T-cell (primary cell): ENCODE results near the gene ZNF212. TPM values are rescaled to one million over a fixed set of nuclear protein-coding genes. Genes with fewer than 3 reads are reported as not detected.

Experiments
- ATAC-seq, 4 experiments: fragments of 200-7000 bp in 3 of 4; fragments of 150-1000 bp in 1 of 4; cut with Tn5 transposase; replicated peaks in 1 of 4; 1 replicate in 3 of 4; 2 replicates in 1 of 4; pipeline ENCODE4 v1.10.0; 2021; ENCODE audit warnings: moderate library complexity in 3 of 4, mild to moderate bottlenecking in 2 of 4, moderate number of reproducible peaks in 1 of 4
- CTCF ChIA-PET, 2 donors: fragments of 300-600 bp; sonication (Branson Sonifier 250); formaldehyde crosslinking; loops; one replicate each; lab custom pipeline; 2022; ENCODE audit warnings: antibody characterized with exemption in 2 of 2; lab: Charles Lee
- POLR2A ChIA-PET, 2 donors: fragments of 300-600 bp; sonication (Branson Sonifier 250); formaldehyde crosslinking; loops; one replicate each; lab custom pipeline; 2022; ENCODE audit warnings: antibody characterized with exemption in 2 of 2; lab: Charles Lee
- DNase-seq, 35 experiments: peaks; one replicate each; pipeline versions ENCODE4 v3.0.0 to v3.0.0-alpha.2; 2013 to 2023
- H3K27ac ChIP-seq: one replicate; pipeline ENCODE4 v1.5.1; 2013; ENCODE audit warnings: low read length
- H3K27me3 ChIP-seq, 2 experiments: replicated peaks in 1 of 2; 1 replicate in 1 of 2; 2 replicates in 1 of 2; pipeline versions ENCODE4 v1.6.1 to v1.7.0; 2013; ENCODE audit warnings: low read length in 1 of 2, mixed read lengths in 1 of 2; ENCODE audit not compliant: control insufficient read depth in 2 of 2, insufficient read depth in 2 of 2; ENCODE audit errors: extremely low read depth in 1 of 2
- H3K36me3 ChIP-seq, 2 donors: 1 replicate in 1 of 2; 2 replicates in 1 of 2; pipeline versions ENCODE4 v1.6.1 to v1.7.0; 2013; ENCODE audit warnings: low read length in 1 of 2; ENCODE audit not compliant: control insufficient read depth in 2 of 2, insufficient read depth in 1 of 2; ENCODE audit errors: extremely low read depth in 1 of 2
- H3K4me1 ChIP-seq, 2 experiments: 1 replicate in 1 of 2; 2 replicates in 1 of 2; pipeline versions ENCODE4 v1.6.1 to v1.7.0; 2013; ENCODE audit warnings: low read length in 2 of 2, mixed read lengths in 1 of 2; ENCODE audit not compliant: insufficient read depth in 2 of 2, control insufficient read depth in 1 of 2; ENCODE audit errors: extremely low read depth in 1 of 2
- H3K4me3 ChIP-seq, 2 donors: 1 replicate in 1 of 2; 2 replicates in 1 of 2; pipeline versions ENCODE4 v1.5.1 to v1.7.0; 2013; ENCODE audit warnings: mild to moderate bottlenecking in 2 of 2, low read length in 1 of 2, moderate library complexity in 1 of 2; ENCODE audit not compliant: control insufficient read depth in 1 of 2; ENCODE audit errors: extremely low read depth in 1 of 2
- H3K9me3 ChIP-seq: 2 replicates; pipeline ENCODE4 v1.7.0; 2013
- H3K27ac Mint-ChIP-seq, 2 donors: one replicate each; pipeline ENCODE4 v1.8.0; 2020 to 2021; ENCODE audit warnings: mild to moderate bottlenecking in 2 of 2, mixed read lengths in 2 of 2
- H3K27me3 Mint-ChIP-seq, 2 donors: one replicate each; pipeline ENCODE4 v1.8.0; 2021 to 2022; ENCODE audit warnings: mixed read lengths in 2 of 2
- H3K36me3 Mint-ChIP-seq: one replicate; pipeline ENCODE4 v1.8.0; 2021; ENCODE audit warnings: mixed read lengths
- H3K4me1 Mint-ChIP-seq, 3 donors: one replicate each; pipeline ENCODE4 v1.8.0; 2020 to 2022; ENCODE audit warnings: mixed read lengths in 3 of 3, mild to moderate bottlenecking in 1 of 3
- H3K4me3 Mint-ChIP-seq, 3 donors: one replicate each; pipeline ENCODE4 v1.8.0; 2020 to 2022; ENCODE audit warnings: mild to moderate bottlenecking in 3 of 3, mixed read lengths in 3 of 3, moderate library complexity in 3 of 3
- H3K9me3 Mint-ChIP-seq, 3 donors: one replicate each; pipeline ENCODE4 v1.8.0; 2020 to 2022; ENCODE audit warnings: mixed read lengths in 3 of 3
- WGBS: methylation state at CpG from one replicate; pipeline ENCODE4 v1.1.5; 2013; ENCODE audit warnings: missing lambda C conversion rate; ENCODE audit not compliant: insufficient coverage; 5-methylcytosine and 5-hydroxymethylcytosine counted together
- total RNA-seq, 35 experiments: library from RNA in 6 of 35; stranded (reverse) in 6 of 35; fragments of 120-200 nt in 1 of 35; gene quantifications; one replicate each; pipeline versions ENCODE4 v1.2.1 to v1.2.4 and lab custom pipeline; 2013 to 2026

ZNF212 gene
- 10 to 100 TPM; 14.1 to 21.7 (median 19.6) TPM for total RNA-seq
- total RNA-seq (2013) = 11.3 TPM
- 11.4 to 27.1 (median 18.4) reads per million in 29 experiments for total RNA-seq (lab: John Stamatoyannopoulos, UW)

DNA sequence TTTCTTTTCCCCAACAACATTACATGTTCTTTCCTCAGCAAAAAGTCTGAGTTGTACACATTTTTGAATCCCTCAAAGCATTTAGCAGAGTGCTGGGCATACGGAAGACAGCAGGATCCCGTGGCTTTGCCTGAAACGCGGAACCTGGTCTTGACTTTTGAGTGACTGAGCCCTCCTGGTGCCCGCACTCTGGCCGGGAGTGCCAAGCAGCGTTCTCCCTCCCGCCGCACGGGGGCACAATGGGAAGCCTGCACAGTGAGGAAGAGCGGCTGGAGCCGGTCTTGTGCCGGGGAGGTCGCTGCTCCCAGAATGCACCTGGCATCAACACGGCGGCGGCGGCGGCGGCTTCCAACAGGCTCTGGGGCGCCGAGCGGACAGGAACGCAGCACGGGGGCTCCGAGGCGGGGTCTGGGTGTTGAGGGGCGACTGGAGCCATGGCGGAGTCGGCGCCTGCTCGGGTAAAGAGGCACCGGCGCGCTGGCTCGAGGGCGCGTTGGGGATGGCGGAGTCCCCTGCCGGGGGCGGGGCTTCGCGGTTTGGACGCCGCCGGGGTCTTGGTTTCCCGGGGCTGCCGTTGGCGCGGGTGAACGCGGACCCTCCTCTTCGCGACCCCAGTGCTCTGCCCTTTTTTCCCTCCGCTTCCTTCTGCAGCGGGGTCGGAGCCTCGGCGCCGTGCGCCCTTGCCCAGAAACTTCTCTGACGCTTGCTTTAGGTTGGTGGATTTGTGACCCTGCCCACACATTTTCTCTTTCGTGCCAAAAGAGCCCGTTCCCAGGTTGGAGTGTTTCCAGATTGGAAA lies at the start of gene ZNF212:
ZNF212 (plus strand) TSS at position 307 of the 799 bp plus-strand sequence; CDS start at position 435, 128 bp downstream.
- Mint-ChIP-seq H3K27ac (peak within 1 kb of the TSS; percentile 78 to 88), H3K36me3 (peaks cover 8% of the 10 kb centered on the region), H3K9me3 (peaks cover 0 to 5% (median 3%) of the 10 kb centered on the region in 3 donors), H3K4me3 (peak within 1 kb of the TSS; percentile 86 to 90 (median 89)), H3K4me1 (peaks cover 31 to 36% (median 36%) of the 10 kb centered on the region in 3 donors), H3K27me3 (peaks cover 5 to 12% of the 10 kb centered on the region in 2 donors)
- Histone ChIP-seq H3K27me3 (peaks cover 0 to 11% of the 10 kb centered on the region in 2 experiments), H3K9me3 (no peaks in the 10 kb centered on the region), H3K4me1 (peaks cover 8 to 18% of the 10 kb centered on the region in 2 experiments), H3K36me3 (no peaks in the 10 kb centered on the region), H3K4me3 (peak within 1 kb of the TSS; percentile 71 to 80), H3K27ac (no peak within 1 kb of the TSS)
- ATAC-seq = peak; percentile 100
- ChIA-PET POLR2A (interaction anchor here in 1 of 2 donors (1.0 kb wide), 1 partner anchor 22 kb away, joined by 3 read pairs; the partner anchor contains the start of gene ZNF783), CTCF (interaction anchor here (0.6 to 1.2 kb wide), 2 partner anchors 21 to 22 kb away, joined by 4 to 9 read pairs; partner anchors contain the start of gene ZNF783 (in 1 of the 2))
- peak; percentile 73 to 91 (median 84) for DNase-seq
- whole genome bisulfite sequencing = under 1% methylated on average over 57 of the region's 64 CpGs

DNA sequence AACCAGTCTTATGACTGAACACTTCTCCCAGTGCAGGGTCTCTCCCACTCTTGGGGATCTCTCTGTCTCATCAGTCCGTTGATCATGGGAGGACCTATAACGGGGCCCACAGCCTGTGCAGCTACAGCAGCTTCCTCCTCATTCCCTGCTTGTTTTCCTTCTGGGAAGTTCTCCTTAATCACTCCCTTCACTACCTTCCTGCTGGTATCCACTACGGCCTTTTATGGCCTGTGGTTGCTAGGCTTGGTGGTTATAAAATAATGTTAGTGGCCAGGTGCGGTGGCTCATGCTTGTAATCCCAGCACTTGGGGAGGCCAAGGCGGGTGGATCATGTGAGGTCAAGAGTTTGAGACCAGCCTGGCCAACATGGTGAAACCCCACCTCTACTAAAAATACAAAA lies 47.6 kb upstream of the ZNF212 start:
- H3K4me1 ChIP-seq = peaks cover 2 to 17% of the 10 kb centered on the region in 2 experiments
- no peaks in the 10 kb centered on the region for H3K9me3 Mint-ChIP-seq
- no peak for DNase-seq
- peaks cover 0 to 2% of the 10 kb centered on the region in 2 experiments for H3K27me3 ChIP-seq
- ChIA-PET POLR2A (no interaction called here), CTCF (interaction anchor here in 1 of 2 donors (0.6 to 0.7 kb wide), 2 partner anchors 150 to 431 kb away, joined by 3 to 8 read pairs; no protein-coding TSS in a partner anchor)
- H3K4me3 Mint-ChIP-seq = peak overlapping the region in 2 of 3 donors; percentile 68 to 83
- H3K36me3 Mint-ChIP-seq = no peaks in the 10 kb centered on the region
- no peak overlapping the region for H3K27ac Mint-ChIP-seq
- H3K27ac ChIP-seq = no peak overlapping the region
- no peak for ATAC-seq
- no CpG with 5 or more reads among the region's 5 CpGs for WGBS
- H3K4me1 Mint-ChIP-seq = peaks cover 9 to 26% (median 11%) of the 10 kb centered on the region in 3 donors
- no peaks in the 10 kb centered on the region for H3K27me3 Mint-ChIP-seq
- H3K4me3 ChIP-seq = no peak overlapping the region
- H3K36me3 ChIP-seq = no peaks in the 10 kb centered on the region
- H3K9me3 ChIP-seq = no peaks in the 10 kb centered on the region

DNA sequence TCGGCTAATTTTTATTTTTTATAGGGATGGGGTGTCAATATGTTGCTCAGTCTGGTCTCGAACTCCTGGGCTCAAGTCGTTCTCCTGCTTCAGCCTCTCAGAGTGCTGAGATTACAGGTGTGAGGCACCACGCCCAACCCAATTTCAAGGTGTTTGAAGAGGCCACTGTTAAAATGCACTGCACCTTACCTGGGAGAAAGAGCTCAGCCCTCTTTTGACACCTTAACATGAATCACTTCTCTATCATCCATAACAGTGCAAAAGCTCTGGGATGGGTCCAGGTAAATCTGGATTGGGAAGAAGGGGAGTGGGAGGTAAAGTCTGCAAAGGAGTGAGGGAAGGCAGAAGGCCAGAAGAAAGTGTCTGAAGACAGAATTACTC lies 44.7 kb upstream of the ZNF212 start:
- Histone ChIP-seq H3K27me3 (peaks cover 0 to 2% of the 10 kb centered on the region in 2 experiments), H3K27ac (no peak overlapping the region), H3K4me3 (peak overlapping the region; percentile 88 to 90), H3K36me3 (peaks cover 0 to 12% of the 10 kb centered on the region in 2 donors), H3K4me1 (peaks cover 2 to 21% of the 10 kb centered on the region in 2 experiments), H3K9me3 (no peaks in the 10 kb centered on the region)
- peak overlapping the region in 1 of 2 donors; percentile 39 for H3K27ac Mint-ChIP-seq
- H3K9me3 Mint-ChIP-seq = no peaks in the 10 kb centered on the region
- ATAC-seq (no peak), DNase-seq (no peak)
- H3K4me1 Mint-ChIP-seq = peaks cover 27 to 45% (median 27%) of the 10 kb centered on the region in 3 donors
- peak overlapping the region; percentile 78 to 86 (median 82) for H3K4me3 Mint-ChIP-seq
- POLR2A ChIA-PET = no interaction called here
- no peaks in the 10 kb centered on the region for H3K27me3 Mint-ChIP-seq
- CTCF ChIA-PET = interaction anchor here (0.5 to 1.1 kb wide), 6 partner anchors 9 to 91 kb away, joined by 3 to 7 read pairs (median 4); partner anchors contain the start of genes ZNF398 (in 1 of the 2) and ZNF783 (in 1 of the 2)
- peaks cover 14% of the 10 kb centered on the region for H3K36me3 Mint-ChIP-seq
- WGBS = no CpG with 5 or more reads among the region's 4 CpGs

DNA sequence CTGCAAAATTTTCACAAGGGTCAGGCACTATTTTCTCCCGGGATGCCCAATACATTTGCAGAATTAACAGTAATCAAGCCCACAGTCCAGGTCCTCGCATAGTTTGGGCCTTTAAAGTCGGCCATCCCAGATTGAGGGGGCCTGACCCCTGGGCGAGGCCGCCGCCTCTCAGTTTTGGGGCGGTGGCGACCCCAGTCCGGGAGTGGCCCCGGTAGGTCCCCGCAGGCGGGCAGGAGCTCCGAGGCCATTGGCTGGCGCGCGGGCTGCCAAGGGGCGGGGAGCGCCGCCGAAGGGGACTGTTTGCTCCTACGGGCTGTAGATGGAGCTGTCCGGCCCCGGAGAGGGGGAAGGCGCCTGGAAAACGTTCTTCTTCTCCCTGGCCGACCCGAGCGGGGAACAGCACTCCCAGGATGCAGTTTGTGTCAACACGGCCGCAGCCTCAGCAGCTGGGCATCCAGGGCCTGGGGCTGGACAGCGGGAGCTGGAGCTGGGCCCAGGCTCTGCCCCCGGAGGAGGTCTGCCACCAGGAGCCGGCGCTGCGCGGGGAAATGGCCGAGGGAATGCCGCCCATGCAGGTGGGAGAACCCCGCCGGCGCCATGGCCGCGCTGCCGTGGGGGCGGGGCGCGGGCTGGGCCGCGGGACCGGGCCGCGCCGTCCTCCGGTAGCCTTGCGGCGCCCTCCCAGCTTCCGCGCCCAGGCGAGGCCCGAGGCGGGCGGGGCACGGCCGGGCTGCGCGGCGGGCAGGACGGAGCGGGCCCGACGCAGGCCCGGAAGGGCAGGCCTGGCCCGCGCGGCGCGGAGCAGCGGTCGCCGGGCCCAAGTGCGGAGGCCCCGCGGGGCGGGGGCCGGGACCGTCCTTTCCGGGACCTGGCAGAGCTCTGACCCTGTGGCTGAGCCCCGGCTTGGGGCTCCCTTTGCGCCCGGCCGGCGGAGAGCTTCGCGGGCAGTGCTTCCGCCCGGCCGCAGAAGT lies 44.0 kb upstream of the ZNF212 start, which contains the start of gene ZNF282:
ZNF282 (plus strand) TSS at position 367 of the 971 bp plus-strand sequence; CDS start at position 411, 44 bp downstream.
- H3K27ac Mint-ChIP-seq = peak within 1 kb of the TSS; percentile 85 to 91
- H3K36me3 ChIP-seq = peaks cover 0 to 18% of the 10 kb centered on the region in 2 donors

DNA sequence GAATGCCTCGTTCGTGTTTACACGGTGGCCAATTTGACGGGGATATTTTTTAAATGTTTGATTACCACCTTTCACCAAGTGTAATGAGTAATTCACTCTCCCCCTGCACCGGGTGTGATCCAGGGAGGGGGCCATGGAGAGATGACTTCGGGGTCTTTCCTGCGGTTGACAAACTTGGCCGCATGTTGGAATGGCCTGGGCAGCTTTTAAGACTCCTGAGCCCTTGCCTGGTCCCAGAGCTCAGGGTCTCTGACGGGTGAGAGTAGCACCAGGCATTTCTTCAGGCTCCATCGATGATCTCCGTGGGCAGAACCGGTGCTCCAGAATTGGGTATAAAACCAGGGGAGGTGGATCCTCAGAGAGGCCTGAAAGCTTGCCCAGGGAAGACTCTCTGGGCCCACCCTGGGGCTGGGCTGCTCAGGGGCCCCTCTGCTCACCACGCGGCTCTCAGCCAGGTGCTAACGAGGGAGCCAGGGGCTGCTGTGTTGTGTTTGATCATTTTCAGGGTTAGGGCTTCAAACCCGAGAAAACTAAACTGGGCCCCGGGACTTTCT lies 43.2 kb upstream of the ZNF212 start:
- ChIA-PET POLR2A (no interaction called here), CTCF (no interaction called here)
- Histone ChIP-seq H3K4me3 (peak overlapping the region; percentile 88 to 90), H3K27me3 (peaks cover 0 to 2% of the 10 kb centered on the region in 2 experiments), H3K4me1 (peaks cover 2 to 21% of the 10 kb centered on the region in 2 experiments), H3K27ac (peak overlapping the region; percentile 56), H3K9me3 (no peaks in the 10 kb centered on the region), H3K36me3 (peaks cover 2 to 25% of the 10 kb centered on the region in 2 donors)
- H3K36me3 Mint-ChIP-seq = peaks cover 26% of the 10 kb centered on the region
- H3K27ac Mint-ChIP-seq = peak overlapping the region; percentile 85 to 91
- ATAC-seq (peak in 3 of 4 experiments; percentile 2 to 19 (median 7)), DNase-seq (peak in 7 of 35 experiments; percentile 2 to 24 (median 14))
- H3K4me1 Mint-ChIP-seq = peaks cover 24 to 51% (median 32%) of the 10 kb centered on the region in 3 donors
- H3K9me3 Mint-ChIP-seq = no peaks in the 10 kb centered on the region
- 4% methylated on average over 12 of the region's 17 CpGs for WGBS
- H3K4me3 Mint-ChIP-seq = peak overlapping the region; percentile 86 to 89 (median 88)
- no peaks in the 10 kb centered on the region for H3K27me3 Mint-ChIP-seq

More for the DNA sequence above, 44.0 kb upstream of the ZNF212 start, which contains the start of gene ZNF282:
- Histone ChIP-seq H3K9me3 (no peaks in the 10 kb centered on the region), H3K27ac (peak within 1 kb of the TSS; percentile 56), H3K4me1 (peaks cover 2 to 21% of the 10 kb centered on the region in 2 experiments), H3K27me3 (peaks cover 0 to 2% of the 10 kb centered on the region in 2 experiments), H3K4me3 (peak within 1 kb of the TSS; percentile 88 to 90)
- Mint-ChIP-seq H3K27me3 (no peaks in the 10 kb centered on the region), H3K4me1 (peaks cover 27 to 49% (median 32%) of the 10 kb centered on the region in 3 donors), H3K36me3 (peaks cover 20% of the 10 kb centered on the region), H3K9me3 (no peaks in the 10 kb centered on the region), H3K4me3 (peak within 1 kb of the TSS; percentile 86 to 89 (median 88))
- peak; percentile 84 to 89 (median 86) for ATAC-seq
- peak; percentile 18 to 74 (median 46) for DNase-seq
- WGBS = under 1% methylated on average over 88 of the region's 97 CpGs
- POLR2A ChIA-PET = no interaction called here
- CTCF ChIA-PET = interaction anchor here (0.5 to 1.1 kb wide), 8 partner anchors 9 to 104 kb away, joined by 3 to 7 read pairs (median 4); partner anchors contain the start of genes ZNF398 (in 1 of the 2) and ZNF783 (in 1 of the 2)
